LNCaP clone FGC (cell line): ENCODE measurements around the gene DMTF1.
"Not testable (repeated sequence)": the region's sequence is repeated elsewhere in the genome, so short reads cannot be mapped to it uniquely, and the experiment has no call there.

ENCODE experiments used
- DNase-seq: peaks from one replicate; pipeline ENCODE4 v3.0.0-alpha.2; 2011; ENCODE audit warnings: low read depth
- H3K4me3 ChIP-seq: 2 replicates; pipeline ENCODE4 v1.5.1; 2011; ENCODE audit warnings: mild to moderate bottlenecking, low read depth, low read length, control low read depth
- TF ChIP-seq, protein P1 (sequence below): IDR thresholded peaks from 2 replicates; pipeline ENCODE4 v1.5.1; 2012; ENCODE audit warnings: mild to moderate bottlenecking; ENCODE audit not compliant: control insufficient read depth, insufficient read depth; ENCODE audit errors: extremely low read depth

DMTF1 gene

GRCh38 chr7:87204933-87205332 lies 52.7 kb downstream of the DMTF1 start:
- DNase-seq: no peak
- TF ChIP-seq, protein P1, sequence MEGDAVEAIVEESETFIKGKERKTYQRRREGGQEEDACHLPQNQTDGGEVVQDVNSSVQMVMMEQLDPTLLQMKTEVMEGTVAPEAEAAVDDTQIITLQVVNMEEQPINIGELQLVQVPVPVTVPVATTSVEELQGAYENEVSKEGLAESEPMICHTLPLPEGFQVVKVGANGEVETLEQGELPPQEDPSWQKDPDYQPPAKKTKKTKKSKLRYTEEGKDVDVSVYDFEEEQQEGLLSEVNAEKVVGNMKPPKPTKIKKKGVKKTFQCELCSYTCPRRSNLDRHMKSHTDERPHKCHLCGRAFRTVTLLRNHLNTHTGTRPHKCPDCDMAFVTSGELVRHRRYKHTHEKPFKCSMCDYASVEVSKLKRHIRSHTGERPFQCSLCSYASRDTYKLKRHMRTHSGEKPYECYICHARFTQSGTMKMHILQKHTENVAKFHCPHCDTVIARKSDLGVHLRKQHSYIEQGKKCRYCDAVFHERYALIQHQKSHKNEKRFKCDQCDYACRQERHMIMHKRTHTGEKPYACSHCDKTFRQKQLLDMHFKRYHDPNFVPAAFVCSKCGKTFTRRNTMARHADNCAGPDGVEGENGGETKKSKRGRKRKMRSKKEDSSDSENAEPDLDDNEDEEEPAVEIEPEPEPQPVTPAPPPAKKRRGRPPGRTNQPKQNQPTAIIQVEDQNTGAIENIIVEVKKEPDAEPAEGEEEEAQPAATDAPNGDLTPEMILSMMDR: no peak
- H3K4me3 ChIP-seq: no peak overlapping the region

- not testable (repeated sequence) for DNase-seq, H3K4me3 ChIP-seq
Measured at GRCh38 chr7:87205701-87206100, 53.4 kb downstream of the DMTF1 start.

DNA sequence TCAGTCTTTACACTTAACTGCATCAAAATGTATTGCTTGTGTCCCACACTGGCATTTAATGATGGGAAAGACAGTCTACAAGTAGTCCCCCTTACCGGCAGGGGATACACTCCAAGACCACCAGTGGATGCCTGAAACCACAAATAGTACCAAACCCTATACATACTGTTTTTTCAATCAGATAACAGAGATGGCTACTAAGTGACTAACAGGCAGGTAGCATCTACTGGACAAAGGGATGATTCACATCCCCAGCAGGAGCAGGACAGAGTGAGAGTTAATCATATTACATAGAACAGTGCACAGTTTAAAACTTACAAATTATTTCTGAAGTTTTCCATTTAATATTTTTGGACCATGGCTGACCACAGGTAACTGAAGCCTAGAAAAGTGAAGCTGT lies 54.1 kb downstream of the DMTF1 start:
- DNase-seq: no peak
- H3K4me3 ChIP-seq: no peak overlapping the region
- TF ChIP-seq, protein P1: no peak

GRCh38 chr7:87209295-87209924 lies 57.2 kb downstream of the DMTF1 start:
- no peak overlapping the region for H3K4me3 ChIP-seq
- TF ChIP-seq, protein P1: no peak
- DNase-seq: no peak

DNA sequence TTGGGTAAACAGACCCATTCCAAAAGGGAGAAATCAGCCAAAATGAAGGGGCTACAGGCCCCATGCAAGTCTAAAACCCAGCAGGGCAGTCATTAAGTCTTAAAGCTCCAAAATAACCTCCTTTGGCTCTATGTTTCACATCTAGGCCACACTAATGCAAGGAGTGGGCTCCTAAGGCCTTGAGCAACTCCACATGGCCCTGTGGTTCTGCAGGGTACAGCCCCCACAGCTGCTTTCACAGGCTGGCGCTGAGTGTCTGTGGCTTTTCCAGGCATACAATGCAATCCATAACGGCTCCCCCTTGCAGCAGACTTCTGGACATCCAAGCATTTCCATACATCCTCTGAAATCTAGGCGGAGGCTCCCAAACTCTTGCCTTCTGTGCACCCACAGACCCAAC lies 58.3 kb downstream of the DMTF1 start:
- H3K4me3 ChIP-seq: no peak overlapping the region
- DNase-seq: no peak
- TF ChIP-seq, protein P1: no peak

- DNase-seq: no peak
- no peak overlapping the region for H3K4me3 ChIP-seq
- TF ChIP-seq, protein P1: no peak
Measured at GRCh38 chr7:87212498-87212897, 60.2 kb downstream of the DMTF1 start.

- no peak for DNase-seq
- no peak overlapping the region for H3K4me3 ChIP-seq
- TF ChIP-seq, protein P1: no peak
Measured at GRCh38 chr7:87213252-87213651, 61.0 kb downstream of the DMTF1 start.
